Fibroblast of lung (primary cell): ENCODE data around the gene CRTAC1.

Experiments used
- CTCF ChIP-seq, 2 donors: IDR thresholded peaks in 1 of 2; conservative IDR thresholded peaks in 1 of 2; 1 replicate in 1 of 2; 2 replicates in 1 of 2; pipeline ENCODE4 v1.5.1; 2011 to 2012; ENCODE audit warnings: low read length in 2 of 2, control low read depth in 1 of 2, inconsistent platforms in 1 of 2, low read depth in 1 of 2, mild to moderate bottlenecking in 1 of 2
- EZH2 ChIP-seq: IDR thresholded peaks from 2 replicates; pipeline ENCODE4 v1.5.1; 2012; ENCODE audit warnings: low read length, control low read depth, mild to moderate bottlenecking; ENCODE audit errors: missing control alignments

GRCh38 chr10:97826892-97827291 is 203.5 kb downstream of the CRTAC1 start:
- TF ChIP-seq CTCF (conservative IDR thresholded peaks at IDR 0.05 in 1 of 2, IDR thresholded peaks at IDR 0.05 in 1 of 2; ENCODE audit: low read depth in 1 of 2, low read length in 2 of 2) (no peak), EZH2 (no peak)
